Fibroblast of lung (primary cell): ENCODE measurements around the gene SREBF1. TPM values are rescaled to one million over a fixed set of nuclear protein-coding genes. Genes with fewer than 3 reads are reported as not detected.
A peak's percentile ranks its signal among the peaks of the same experiment; 100 is the strongest.

Experiments
- DNase-seq, 2 donors: peaks; one replicate each; pipeline versions ENCODE4 v3.0.0 to v3.0.0-alpha.2; 2010; ENCODE audit warnings: low read depth in 2 of 2
- H2AFZ ChIP-seq: 2 replicates; pipeline ENCODE4 v1.5.1; 2012; ENCODE audit warnings: low read length, control low read depth, inconsistent platforms
- H3K27ac ChIP-seq: 2 replicates; pipeline ENCODE4 v1.5.1; 2011; ENCODE audit warnings: low read length, control low read depth; ENCODE audit not compliant: insufficient read depth
- H3K27me3 ChIP-seq: 2 replicates; pipeline ENCODE4 v1.5.1; 2011; ENCODE audit warnings: mild to moderate bottlenecking, low read length; ENCODE audit not compliant: control insufficient read depth, insufficient read depth
- H3K36me3 ChIP-seq: 2 replicates; pipeline ENCODE4 v1.5.1; 2011; ENCODE audit warnings: low read length; ENCODE audit not compliant: control insufficient read depth, insufficient read depth
- H3K4me1 ChIP-seq: 2 replicates; pipeline ENCODE4 v1.5.1; 2011; ENCODE audit warnings: low read length; ENCODE audit not compliant: control insufficient read depth, insufficient read depth; ENCODE audit errors: extremely low read depth
- H3K4me2 ChIP-seq: 2 replicates; pipeline ENCODE4 v1.5.1; 2011; ENCODE audit warnings: low read length, control low read depth; ENCODE audit not compliant: insufficient read depth; ENCODE audit errors: extremely low read depth
- H3K4me3 ChIP-seq, 4 experiments: fragments of 200-600 bp in 1 of 4; sonication (generic) in 1 of 4; replicated peaks in 1 of 4; 2 replicates each; pipeline ENCODE4 v1.5.1; 2011 to 2016; ENCODE audit warnings: low read length in 4 of 4, low read depth in 3 of 4, mild to moderate bottlenecking in 3 of 4, control low read depth in 2 of 4, inconsistent platforms in 1 of 4, mixed read lengths in 1 of 4; ENCODE audit not compliant: insufficient read depth in 1 of 4; ENCODE audit errors: control extremely low read depth in 1 of 4
- H3K79me2 ChIP-seq: 2 replicates; pipeline ENCODE4 v1.5.1; 2012; ENCODE audit warnings: mild to moderate bottlenecking, low read length, inconsistent platforms; ENCODE audit not compliant: control insufficient read depth, insufficient read depth
- H3K9ac ChIP-seq: 2 replicates; pipeline ENCODE4 v1.5.1; 2011; ENCODE audit warnings: mild to moderate bottlenecking, low read length, control low read depth; ENCODE audit not compliant: insufficient read depth
- H3K9me3 ChIP-seq: 2 replicates; pipeline ENCODE4 v1.5.1; 2012; ENCODE audit warnings: low read depth, low read length; ENCODE audit not compliant: control insufficient read depth, insufficient read depth
- H4K20me1 ChIP-seq: 2 replicates; pipeline ENCODE4 v1.5.1; 2011; ENCODE audit warnings: low read length; ENCODE audit not compliant: control insufficient read depth, insufficient read depth; ENCODE audit errors: extremely low read depth
- EZH2 ChIP-seq: IDR thresholded peaks from 2 replicates; pipeline ENCODE4 v1.5.1; 2012; ENCODE audit warnings: low read length, control low read depth, mild to moderate bottlenecking; ENCODE audit errors: missing control alignments
- polyA plus RNA-seq, 2 donors: library from polyadenylated mRNA; depleted of rRNA in 1 of 2; stranded (reverse) in 1 of 2; unstranded in 1 of 2; fragments of >200 nt; gene quantifications; 2 replicates each; pipeline ENCODE4 v1.2.1, GENCODE V29; 2011 to 2012; ENCODE audit warnings: missing spikeins in 1 of 2
- total RNA-seq: library from RNA; depleted of rRNA; stranded (reverse); fragments of >200 nt; gene quantifications from 2 replicates; pipeline ENCODE4 v1.2.1, GENCODE V29; 2014
- TF ChIP-seq, protein P1 (sequence below), 2 donors: IDR thresholded peaks in 1 of 2; conservative IDR thresholded peaks in 1 of 2; 1 replicate in 1 of 2; 2 replicates in 1 of 2; pipeline ENCODE4 v1.5.1; 2011 to 2012; ENCODE audit warnings: low read length in 2 of 2, control low read depth in 1 of 2, inconsistent platforms in 1 of 2, low read depth in 1 of 2, mild to moderate bottlenecking in 1 of 2

Gene SREBF1
- total and polyA plus RNA-seq, 2 donors (not counting 1 experiment from before 2014, with no cell fraction given), result 29.7 to 77.6 TPM

DNA sequence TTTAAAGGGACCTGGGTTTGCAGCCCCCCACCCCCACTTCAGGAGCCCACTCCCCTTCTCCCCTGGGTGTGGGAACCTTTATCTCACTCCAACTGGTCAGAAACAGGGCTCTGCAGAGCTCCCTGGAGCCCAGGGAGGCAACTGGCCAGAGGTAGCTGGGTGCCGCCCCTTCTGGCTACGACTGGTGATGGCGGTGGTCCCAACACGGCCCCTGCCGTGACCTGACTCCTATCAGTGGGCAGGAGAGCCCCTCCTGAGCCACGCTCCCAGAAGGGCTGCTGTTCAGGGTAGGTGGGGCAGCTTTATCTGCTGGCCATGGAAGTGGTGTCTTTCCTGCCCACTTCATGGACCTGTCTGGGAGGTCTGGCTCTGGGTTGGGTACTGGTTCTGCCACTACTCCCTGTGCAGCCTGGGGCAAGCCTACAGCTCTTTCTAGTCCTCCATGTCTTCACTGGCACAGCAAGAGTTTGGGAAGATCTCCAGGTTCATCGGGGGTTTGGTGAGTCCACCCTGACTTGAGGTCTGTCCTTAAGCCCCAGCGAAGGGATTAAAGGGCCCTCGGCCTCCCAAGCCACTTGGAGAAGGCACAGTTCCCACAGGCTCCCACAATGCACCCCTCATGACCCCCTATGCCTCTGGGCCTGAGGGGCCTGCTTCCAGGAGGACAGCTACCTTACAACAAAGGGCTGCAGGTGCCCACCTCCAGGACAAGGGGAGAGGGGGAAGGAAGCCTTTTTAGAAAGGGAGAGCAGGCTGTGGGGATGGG is 5.5 kb upstream of the SREBF1 start:
- H3K4me2 ChIP-seq, result no peak overlapping the region
- H3K9ac ChIP-seq, result no peak overlapping the region
- H3K4me1 ChIP-seq, result peaks cover 32% of the 10 kb centered on the region
- no peaks in the 10 kb centered on the region for H3K27me3 ChIP-seq
- no peak overlapping the region for H2AFZ ChIP-seq
- no peaks in the 10 kb centered on the region for H3K79me2 ChIP-seq
- H3K36me3 ChIP-seq, result peaks cover 3% of the 10 kb centered on the region
- TF ChIP-seq EZH2, result no peak
- TF ChIP-seq, protein P1, sequence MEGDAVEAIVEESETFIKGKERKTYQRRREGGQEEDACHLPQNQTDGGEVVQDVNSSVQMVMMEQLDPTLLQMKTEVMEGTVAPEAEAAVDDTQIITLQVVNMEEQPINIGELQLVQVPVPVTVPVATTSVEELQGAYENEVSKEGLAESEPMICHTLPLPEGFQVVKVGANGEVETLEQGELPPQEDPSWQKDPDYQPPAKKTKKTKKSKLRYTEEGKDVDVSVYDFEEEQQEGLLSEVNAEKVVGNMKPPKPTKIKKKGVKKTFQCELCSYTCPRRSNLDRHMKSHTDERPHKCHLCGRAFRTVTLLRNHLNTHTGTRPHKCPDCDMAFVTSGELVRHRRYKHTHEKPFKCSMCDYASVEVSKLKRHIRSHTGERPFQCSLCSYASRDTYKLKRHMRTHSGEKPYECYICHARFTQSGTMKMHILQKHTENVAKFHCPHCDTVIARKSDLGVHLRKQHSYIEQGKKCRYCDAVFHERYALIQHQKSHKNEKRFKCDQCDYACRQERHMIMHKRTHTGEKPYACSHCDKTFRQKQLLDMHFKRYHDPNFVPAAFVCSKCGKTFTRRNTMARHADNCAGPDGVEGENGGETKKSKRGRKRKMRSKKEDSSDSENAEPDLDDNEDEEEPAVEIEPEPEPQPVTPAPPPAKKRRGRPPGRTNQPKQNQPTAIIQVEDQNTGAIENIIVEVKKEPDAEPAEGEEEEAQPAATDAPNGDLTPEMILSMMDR (conservative IDR thresholded peaks at IDR 0.05 in 1 of 2, IDR thresholded peaks at IDR 0.05 in 1 of 2; ENCODE audit: low read depth in 1 of 2, low read length in 2 of 2), result no peak
- H3K4me3 ChIP-seq, result no peak overlapping the region
- DNase-seq, result no peak
- H3K9me3 ChIP-seq, result no peaks in the 10 kb centered on the region
- no peaks in the 10 kb centered on the region for H4K20me1 ChIP-seq
- no peak overlapping the region for H3K27ac ChIP-seq

DNA sequence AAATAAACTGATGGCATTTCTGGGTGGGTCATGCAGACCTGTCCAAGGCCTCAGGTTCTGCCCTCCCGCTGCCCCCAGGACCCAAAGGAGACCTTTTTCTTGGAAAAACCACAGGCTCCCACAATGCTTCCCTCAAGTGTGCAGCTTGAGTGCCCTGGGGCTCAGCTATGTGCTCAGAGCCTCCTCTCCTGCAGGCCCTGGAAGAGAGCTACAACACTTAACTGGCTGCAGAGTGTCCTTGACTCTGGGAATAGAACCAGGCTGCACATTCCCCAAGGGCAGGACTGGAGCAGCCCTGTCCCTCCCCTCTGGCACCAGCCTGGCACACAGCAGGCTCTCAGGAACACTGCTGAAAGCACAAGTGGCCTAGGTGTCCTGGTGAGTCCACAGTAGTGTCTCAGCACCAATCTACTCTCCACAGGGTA is 4.8 kb upstream of the SREBF1 start:
- no peaks in the 10 kb centered on the region for H3K9me3 ChIP-seq
- H4K20me1 ChIP-seq, result no peaks in the 10 kb centered on the region
- no peak overlapping the region for H3K9ac ChIP-seq
- H3K36me3 ChIP-seq, result peaks cover 3% of the 10 kb centered on the region
- H3K4me1 ChIP-seq, result peaks cover 35% of the 10 kb centered on the region
- TF ChIP-seq EZH2, result no peak
- TF ChIP-seq, protein P1 (conservative IDR thresholded peaks at IDR 0.05 in 1 of 2, IDR thresholded peaks at IDR 0.05 in 1 of 2; ENCODE audit: low read depth in 1 of 2, low read length in 2 of 2), result no peak
- H3K27me3 ChIP-seq, result no peaks in the 10 kb centered on the region
- no peaks in the 10 kb centered on the region for H3K79me2 ChIP-seq
- H3K4me3 ChIP-seq, result no peak overlapping the region
- no peak overlapping the region for H3K4me2 ChIP-seq
- no peak for DNase-seq
- H3K27ac ChIP-seq, result peak overlapping the region; percentile 51
- H2AFZ ChIP-seq, result no peak overlapping the region

DNA sequence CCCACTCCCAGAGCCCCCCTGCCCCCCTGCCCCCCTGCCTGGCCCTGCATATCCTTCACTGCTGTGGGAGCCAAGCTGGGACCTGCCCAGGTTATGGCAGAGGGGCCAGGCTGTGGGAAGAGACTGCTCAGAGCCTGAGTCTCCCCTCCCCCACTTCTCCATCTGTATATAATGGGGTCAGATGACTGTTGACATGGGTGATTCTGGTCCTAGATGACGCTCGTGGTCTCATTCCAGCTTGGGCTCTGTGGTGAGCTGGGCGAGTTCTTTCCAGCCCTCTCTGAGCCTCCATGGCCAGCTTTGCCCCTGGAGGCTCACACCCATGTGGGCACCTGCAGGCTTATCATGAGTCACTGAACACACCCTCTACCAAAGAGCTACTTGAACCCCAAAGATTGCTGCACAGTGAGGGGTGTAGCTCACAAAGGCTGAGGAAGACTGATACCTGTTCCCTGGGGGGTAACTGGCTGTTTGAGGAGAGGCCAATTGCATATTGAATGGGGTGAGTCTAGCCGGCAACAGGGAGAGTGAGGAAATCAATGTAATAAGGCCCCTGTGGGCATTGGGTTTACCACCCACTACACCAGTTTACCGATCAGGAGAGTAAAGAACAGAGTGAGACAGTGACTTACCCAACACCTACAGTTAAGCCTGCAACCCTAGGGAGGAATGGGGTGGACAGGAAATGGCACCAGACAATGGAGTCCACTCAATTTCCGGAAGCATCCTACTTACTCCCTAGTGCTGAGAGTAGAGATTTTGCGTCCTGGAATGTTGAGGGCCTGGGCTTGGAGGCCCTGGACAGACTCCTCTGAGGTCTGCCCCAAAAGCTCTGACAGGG is 4.2 kb upstream of the SREBF1 start:
- Histone ChIP-seq H3K4me1 (peaks cover 35% of the 10 kb centered on the region), H4K20me1 (no peaks in the 10 kb centered on the region), H3K4me3 (no peak overlapping the region), H3K4me2 (no peak overlapping the region), H3K27ac (peak overlapping the region; percentile 96), H2AFZ (no peak overlapping the region), H3K79me2 (peaks cover 3% of the 10 kb centered on the region), H3K27me3 (no peaks in the 10 kb centered on the region), H3K9me3 (no peaks in the 10 kb centered on the region), H3K36me3 (no peaks in the 10 kb centered on the region), H3K9ac (no peak overlapping the region)
- TF ChIP-seq, protein P1 (conservative IDR thresholded peaks at IDR 0.05 in 1 of 2, IDR thresholded peaks at IDR 0.05 in 1 of 2; ENCODE audit: low read depth in 1 of 2, low read length in 2 of 2), result no peak
- no peak for TF ChIP-seq EZH2
- peak; percentile 46 to 68 for DNase-seq
